Ishikawa (cell line): ENCODE measurements around the gene PDHA2.

ENCODE experiments used
- CEBPB ChIP-seq: IDR thresholded peaks from 2 replicates; pipeline ENCODE4 v1.6.1; 2012
- CREB1 ChIP-seq: IDR thresholded peaks from 2 replicates; pipeline ENCODE4 v1.6.1; 2012; ENCODE audit warnings: low read depth
- EP300 ChIP-seq: IDR thresholded peaks from 2 replicates; pipeline ENCODE4 v1.6.1; 2012; ENCODE audit warnings: borderline replicate concordance
- MAX ChIP-seq: IDR thresholded peaks from 2 replicates; pipeline ENCODE4 v1.6.1; 2012
- REST ChIP-seq: IDR thresholded peaks from 2 replicates; pipeline ENCODE4 v1.6.1; 2012; ENCODE audit warnings: low read depth, mild to moderate bottlenecking
- TAF1 ChIP-seq: IDR thresholded peaks from 2 replicates; pipeline ENCODE4 v1.6.1; 2012; ENCODE audit warnings: low read depth, mild to moderate bottlenecking
- TEAD4 ChIP-seq: IDR thresholded peaks from 2 replicates; pipeline ENCODE4 v1.6.1; 2012
- USF1 ChIP-seq: IDR thresholded peaks from 2 replicates; pipeline ENCODE4 v1.6.1; 2012
- YY1 ChIP-seq: IDR thresholded peaks from 2 replicates; pipeline ENCODE4 v1.6.1; 2012; ENCODE audit warnings: low read depth
- ZBTB7A ChIP-seq: IDR thresholded peaks from 2 replicates; pipeline ENCODE4 v1.6.1; 2012; ENCODE audit warnings: low read depth

- no peak for TF ChIP-seq YY1
- no peak for TF ChIP-seq MAX
- no peak for TF ChIP-seq REST
- no peak for TF ChIP-seq ZBTB7A
- TF ChIP-seq CREB1: no peak
- TF ChIP-seq TEAD4: no peak
- TF ChIP-seq EP300: no peak
- TF ChIP-seq TAF1: no peak
- no peak for TF ChIP-seq USF1
- no peak for TF ChIP-seq CEBPB
These were observed 37.7 kb downstream of the PDHA2 start for GRCh38 chr4:95877636-95878035.
